Skeletal muscle cell (primary cell): ENCODE data around the gene SIRPD.
"Not testable (repeated sequence)": the region's sequence is repeated elsewhere in the genome, so short reads cannot be mapped to it uniquely, and the experiment has no call there.

Experiments used
- DNase-seq: peaks from one replicate; pipeline ENCODE4 v3.0.0-alpha.2; 2010; ENCODE audit warnings: low read depth
- H3K4me3 ChIP-seq: 2 replicates; pipeline ENCODE4 v1.5.1; 2011; ENCODE audit warnings: low read depth, mild to moderate bottlenecking, control low read depth, low read length, moderate library complexity

The SIRPD gene

GRCh38 chr20:1500496-1500895 lies 57.0 kb downstream of the SIRPD start:
- H3K4me3 ChIP-seq, result no peak overlapping the region
- DNase-seq, result no peak

DNA sequence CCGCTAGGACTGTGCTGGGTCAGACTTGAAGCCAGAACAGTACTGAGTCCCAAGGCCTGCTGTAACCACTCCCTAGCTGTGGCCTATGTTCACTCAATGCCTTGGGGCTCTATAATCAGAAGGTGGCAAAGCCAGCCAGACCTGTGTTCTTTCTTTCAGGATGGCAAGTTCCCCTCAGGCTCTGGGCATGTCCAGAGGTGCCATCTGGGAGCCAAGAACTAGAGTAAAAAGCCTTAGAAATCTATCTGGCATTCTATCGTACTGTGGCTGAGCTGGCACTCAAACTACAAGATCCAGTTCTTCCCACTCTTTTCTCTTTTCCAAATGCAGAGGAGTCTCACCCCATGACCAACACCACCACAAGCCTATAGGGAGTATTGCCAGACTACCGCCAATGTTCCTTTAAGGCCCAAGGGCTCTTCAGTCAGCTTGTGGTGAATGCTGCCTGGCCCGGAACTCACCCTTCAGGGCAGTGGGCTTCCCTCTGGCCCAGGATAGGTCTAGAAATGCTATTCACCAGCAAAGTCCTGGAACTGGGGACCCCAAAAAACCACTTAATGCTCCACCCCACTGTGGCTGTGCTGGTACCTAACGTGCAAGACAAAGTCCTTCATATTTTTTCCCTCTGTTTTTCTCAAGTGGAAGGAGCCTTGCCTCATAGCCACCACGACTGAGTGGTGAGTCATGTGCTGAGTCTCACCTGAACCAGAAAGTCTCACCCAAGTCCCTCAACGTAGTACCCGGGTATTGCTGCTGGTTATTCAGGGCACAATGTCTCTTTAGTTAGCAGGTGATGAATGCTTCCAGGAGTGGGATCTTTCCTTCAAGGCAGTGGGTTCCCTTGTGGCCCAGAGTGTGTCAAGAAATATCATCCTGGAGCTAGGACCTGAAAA lies 57.7 kb downstream of the SIRPD start:
- no peak for DNase-seq
- no peak overlapping the region for H3K4me3 ChIP-seq

- H3K4me3 ChIP-seq, DNase-seq: not testable (repeated sequence)
Observed at GRCh38 chr20:1497371-1497770, 60.1 kb downstream of the SIRPD start.

GRCh38 chr20:1496930-1497329 lies 60.6 kb downstream of the SIRPD start:
- no peak for DNase-seq
- H3K4me3 ChIP-seq, result no peak overlapping the region

DNA sequence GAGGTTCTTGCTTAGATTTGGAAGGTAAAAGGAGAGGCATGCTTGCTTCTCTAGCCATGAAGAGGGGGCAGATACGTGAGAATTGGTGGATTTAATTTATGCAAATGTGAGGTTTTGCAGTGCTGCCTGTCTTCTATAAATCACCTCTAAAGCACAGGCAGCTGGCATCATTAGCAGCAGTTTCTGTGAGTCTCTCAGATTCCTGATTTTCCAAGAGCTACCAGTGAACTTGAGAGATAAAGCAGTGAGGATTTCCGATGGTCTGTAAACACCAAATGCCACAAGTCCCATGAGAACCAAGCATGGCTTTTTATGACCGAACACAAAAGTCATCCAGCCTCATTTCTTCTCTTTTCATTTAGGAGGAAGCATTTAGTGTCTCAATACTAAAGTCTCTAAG lies 63.1 kb downstream of the SIRPD start:
- no peak for DNase-seq
- H3K4me3 ChIP-seq, result no peak overlapping the region

GRCh38 chr20:1493536-1493935 lies 64.0 kb downstream of the SIRPD start:
- H3K4me3 ChIP-seq, result no peak overlapping the region

DNA sequence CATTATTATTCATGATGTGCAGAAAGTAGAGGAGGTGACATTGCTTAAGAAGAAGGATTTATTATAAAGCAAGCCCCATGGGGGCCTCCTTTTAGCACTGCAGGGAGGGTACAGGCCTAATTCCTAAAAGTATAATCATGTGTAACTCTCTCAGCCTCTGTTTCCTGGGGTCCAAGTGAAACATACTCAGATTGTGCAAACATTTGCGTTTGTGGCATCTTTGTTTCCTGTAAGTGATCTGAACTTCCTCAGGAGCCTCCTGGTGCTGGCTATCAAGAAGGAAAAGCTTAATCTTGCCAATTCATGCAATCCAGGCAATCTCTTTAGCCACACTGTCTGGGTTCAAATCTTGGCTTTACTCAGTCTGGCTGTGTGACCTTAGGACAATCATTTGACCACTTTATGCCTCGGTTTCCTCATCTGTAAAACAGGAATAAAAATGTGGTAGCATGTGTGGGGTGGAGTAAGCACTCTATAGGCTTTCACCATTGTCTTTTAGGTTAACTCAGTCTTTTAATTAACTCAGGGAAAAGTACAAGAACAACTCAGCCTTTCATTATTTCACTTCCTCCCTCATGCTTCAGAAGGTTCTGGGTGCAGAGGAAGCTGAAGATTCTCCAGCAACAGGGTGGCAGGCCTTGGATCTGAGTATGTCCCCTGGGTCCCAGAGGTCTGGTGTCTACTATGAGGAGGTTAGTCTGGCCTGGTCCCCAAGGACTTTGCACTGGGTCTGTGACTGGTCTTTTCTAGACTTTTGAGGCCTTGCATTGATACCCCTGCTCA lies 65.5 kb downstream of the SIRPD start:
- DNase-seq, result no peak

More at GRCh38 chr20:1493536-1493935, 64.0 kb downstream of the SIRPD start:
- no peak for DNase-seq

DNA sequence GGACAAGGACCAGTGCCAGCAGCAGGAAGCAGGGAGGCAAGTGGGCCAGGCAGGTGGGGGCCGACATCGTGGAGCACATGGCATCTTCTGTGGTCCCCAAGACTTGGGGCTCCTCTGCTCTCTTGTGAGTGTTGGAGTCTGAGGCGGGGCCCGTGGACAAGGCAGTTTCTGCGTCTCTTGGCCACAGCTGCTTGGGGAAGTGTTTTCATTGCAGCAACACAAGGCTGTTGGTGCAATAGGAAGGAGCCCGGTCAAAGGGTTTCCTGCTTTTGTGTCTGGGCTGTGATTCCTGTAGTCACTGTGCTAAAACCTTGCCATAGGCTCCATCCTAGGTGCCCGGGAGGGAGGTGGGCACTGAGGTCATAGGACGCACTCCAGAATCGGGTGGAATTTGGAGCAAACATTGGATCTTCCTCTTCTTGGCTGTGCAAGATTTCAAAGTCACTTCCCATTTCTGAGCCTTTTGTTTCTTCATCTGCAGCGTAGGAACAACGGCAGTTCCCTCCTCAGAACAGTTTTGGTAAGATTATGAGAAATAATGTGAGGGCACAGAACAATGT lies 66.1 kb downstream of the SIRPD start, which contains the start of gene SIRPB2:
Gene SIRPB2, minus strand, starts transcription at position 140 of the 560 bp plus-strand sequence. Its CDS starts 61 bp downstream, at position 79.
- no peak within 1 kb of the TSS for H3K4me3 ChIP-seq
- no peak for DNase-seq

More for the DNA sequence above, 65.5 kb downstream of the SIRPD start:
- H3K4me3 ChIP-seq, result no peak overlapping the region

DNA sequence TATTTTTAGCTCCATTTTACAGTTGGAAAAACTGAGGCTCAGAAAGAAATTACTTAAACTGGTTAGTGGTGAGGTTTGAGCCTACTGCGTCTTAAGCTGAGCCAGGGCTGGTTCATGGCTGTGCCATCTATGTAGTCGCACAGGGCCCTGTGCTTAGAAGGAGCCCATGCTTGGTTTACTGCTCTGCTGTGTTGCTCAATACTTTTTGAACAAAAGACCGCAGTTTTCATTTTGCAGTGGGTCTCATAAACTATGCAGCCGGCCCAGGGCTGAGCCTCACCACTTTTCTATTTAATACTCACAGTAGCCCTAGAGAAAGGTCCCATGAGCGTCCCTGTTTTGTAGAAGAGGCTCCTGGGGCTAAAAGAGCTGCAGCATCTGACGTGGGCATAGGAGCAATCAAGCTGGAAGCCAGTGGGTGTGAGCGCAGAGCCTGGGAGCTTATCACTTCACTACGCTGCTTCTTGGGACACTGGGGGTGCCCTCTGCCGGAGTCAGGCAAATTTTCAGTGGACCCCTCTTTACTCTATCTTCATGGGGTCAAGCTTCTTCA lies 66.8 kb downstream of the SIRPD start:
- H3K4me3 ChIP-seq, result no peak overlapping the region
- no peak for DNase-seq

DNA sequence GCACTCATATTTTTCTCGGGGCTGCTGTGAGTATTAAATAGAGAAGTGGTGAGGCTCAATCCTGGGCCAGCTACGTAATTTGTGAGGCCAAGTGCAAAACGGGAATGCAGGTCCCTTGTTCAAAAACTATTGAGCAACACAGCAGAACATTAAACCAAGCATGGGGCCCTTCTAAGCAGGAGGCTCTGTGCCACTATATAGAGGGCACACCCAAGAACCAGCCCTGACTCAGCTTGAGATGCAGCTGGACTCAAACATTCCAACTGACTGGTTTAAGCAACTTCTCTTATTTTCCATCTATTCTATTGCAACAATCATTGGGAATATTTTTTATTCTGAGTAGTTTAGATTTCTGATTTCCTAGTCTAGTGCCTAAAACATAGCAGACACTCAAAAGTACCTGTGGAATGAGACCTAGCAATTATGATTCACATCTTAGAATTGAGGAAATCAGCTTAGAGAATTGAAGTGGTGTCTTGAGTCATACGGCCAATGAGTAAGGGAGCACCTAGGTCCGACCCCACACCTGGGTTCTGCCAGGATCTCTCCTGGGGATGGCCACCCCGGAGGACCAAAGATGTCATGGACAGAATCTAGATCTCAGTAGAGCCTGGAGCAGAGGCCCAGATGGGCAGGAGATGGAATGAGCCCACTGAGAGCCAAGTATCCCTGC lies 67.6 kb downstream of the SIRPD start:
- H3K4me3 ChIP-seq, result no peak overlapping the region
- DNase-seq, result no peak

GRCh38 chr20:1489325-1489724 lies 68.2 kb downstream of the SIRPD start:
- no peak for DNase-seq
- H3K4me3 ChIP-seq, result no peak overlapping the region

DNA sequence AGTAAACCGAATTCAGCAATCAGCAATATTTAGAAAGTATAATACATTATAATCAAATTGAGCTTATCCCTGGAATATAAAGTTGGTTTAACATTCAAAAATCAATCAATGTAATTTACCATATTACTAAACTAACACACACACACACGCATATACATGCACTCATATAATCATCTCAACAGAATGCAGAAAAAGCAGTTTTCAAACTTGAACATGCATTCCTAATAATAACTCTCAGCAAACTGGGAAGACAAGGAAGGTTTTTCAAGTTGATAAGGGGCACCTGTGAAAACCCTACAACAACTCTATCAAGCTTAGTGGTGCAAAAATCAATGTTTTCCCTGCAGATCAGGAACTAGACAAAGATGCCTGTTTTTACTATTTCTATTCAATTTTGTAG lies 70.9 kb downstream of the SIRPD start:
- no peak overlapping the region for H3K4me3 ChIP-seq
- no peak for DNase-seq

DNA sequence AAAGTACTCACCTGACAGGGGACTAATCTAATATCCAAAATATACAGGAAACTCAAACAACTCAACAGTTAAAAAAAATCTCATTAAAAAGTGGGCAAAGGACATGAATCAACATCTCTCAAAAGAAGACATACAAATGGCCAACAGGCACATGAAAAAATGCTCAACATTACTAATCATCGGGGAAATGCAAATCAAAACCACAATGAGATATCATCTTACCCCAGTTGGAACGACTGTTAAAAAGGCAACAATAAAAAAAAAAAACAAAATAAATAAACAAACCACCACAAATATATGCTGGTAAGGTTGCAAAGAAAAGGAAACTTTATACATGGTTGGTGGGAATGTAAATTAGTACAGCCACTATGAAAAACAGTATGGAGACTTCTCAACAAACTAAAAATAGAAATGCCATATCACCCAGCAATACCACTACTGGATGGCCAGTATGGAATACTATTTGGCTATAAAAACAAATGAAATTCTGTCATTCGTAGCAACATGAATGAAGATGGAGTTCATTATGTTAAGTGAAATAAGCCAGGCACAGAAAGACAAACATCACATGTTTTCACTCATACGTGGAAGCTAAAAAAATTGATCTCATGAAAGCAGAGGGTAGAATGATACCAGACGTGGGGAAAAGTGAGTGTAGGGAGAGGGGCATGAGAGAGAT lies 72.9 kb downstream of the SIRPD start:
- no peak for DNase-seq

More for the DNA sequence above, 72.9 kb downstream of the SIRPD start:
- no peak overlapping the region for H3K4me3 ChIP-seq
